Subcutaneous adipose tissue (tissue), 4 donors: ENCODE data around the gene MRPL27. TPM values are rescaled to one million over a fixed set of nuclear protein-coding genes. Genes with fewer than 3 reads are reported as not detected.

ENCODE experiments used
- total RNA-seq, 4 donors: library from RNA; depleted of rRNA; stranded (reverse); fragments of >200 nt; gene quantifications; one replicate each; pipeline ENCODE4 v1.1.0, GENCODE V29; 2016
- TF ChIP-seq, protein P1 (sequence below): fragments of 450-650 bp; IDR thresholded peaks from one replicate; pipeline ENCODE4 v1.5.1; 2016; ENCODE audit warnings: low read depth, mild to moderate bottlenecking, control low read depth, antibody characterized with exemption, moderate library complexity

The MRPL27 gene
- total RNA-seq, 4 donors from 2014 or later, result 42.2 to 88.7 (median 48.1) TPM

DNA sequence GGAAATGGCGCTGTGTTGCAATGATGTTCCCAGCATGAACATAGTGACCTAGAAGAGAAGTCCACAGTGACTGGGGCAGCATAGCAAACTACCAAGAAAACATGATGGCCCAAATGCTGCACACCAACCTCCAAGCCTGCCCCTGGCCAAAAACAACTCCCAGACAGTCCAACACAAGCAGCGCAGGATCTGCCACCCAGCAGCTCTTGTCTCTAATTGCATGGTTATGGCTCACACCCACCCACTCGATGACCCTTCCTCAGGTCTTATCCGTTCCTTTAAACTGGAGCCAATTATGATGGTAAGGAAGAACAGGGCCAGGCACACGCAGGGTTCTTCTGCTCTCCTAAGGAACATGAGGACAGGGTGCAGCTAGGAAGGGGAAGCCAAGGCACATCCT lies 2.9 kb downstream of the MRPL27 start:
- TF ChIP-seq, protein P1, sequence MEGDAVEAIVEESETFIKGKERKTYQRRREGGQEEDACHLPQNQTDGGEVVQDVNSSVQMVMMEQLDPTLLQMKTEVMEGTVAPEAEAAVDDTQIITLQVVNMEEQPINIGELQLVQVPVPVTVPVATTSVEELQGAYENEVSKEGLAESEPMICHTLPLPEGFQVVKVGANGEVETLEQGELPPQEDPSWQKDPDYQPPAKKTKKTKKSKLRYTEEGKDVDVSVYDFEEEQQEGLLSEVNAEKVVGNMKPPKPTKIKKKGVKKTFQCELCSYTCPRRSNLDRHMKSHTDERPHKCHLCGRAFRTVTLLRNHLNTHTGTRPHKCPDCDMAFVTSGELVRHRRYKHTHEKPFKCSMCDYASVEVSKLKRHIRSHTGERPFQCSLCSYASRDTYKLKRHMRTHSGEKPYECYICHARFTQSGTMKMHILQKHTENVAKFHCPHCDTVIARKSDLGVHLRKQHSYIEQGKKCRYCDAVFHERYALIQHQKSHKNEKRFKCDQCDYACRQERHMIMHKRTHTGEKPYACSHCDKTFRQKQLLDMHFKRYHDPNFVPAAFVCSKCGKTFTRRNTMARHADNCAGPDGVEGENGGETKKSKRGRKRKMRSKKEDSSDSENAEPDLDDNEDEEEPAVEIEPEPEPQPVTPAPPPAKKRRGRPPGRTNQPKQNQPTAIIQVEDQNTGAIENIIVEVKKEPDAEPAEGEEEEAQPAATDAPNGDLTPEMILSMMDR, result no peak

- TF ChIP-seq, protein P1, result no peak
These were observed 5.6 kb downstream of the MRPL27 start for GRCh38 chr17:50367401-50367800.

- TF ChIP-seq, protein P1, result no peak
These were observed 7.2 kb downstream of the MRPL27 start for GRCh38 chr17:50365649-50366393.

- TF ChIP-seq, protein P1, result no peak
These were observed 7.8 kb downstream of the MRPL27 start for GRCh38 chr17:50365165-50365564.

DNA sequence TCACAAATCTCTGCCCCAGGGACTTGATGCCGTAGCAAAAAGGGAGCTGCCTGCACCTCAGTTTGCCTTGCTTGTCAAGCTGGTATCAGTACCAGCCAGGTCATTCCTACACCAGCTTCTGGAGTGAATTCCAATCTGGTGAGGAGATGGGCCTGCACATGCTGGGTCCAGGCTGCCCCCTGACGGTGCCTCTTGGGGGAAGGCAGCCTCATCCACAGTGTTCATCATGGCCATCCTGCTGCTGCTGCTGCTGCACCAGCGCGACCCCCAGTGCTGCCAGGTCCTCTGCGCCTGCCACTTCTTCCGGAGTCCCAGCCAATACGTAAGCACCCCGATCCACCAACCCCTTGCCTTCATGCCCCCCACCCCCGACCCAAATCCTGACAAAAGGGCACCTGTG lies 8.3 kb downstream of the MRPL27 start:
- TF ChIP-seq, protein P1, result no peak

- TF ChIP-seq, protein P1, result no peak
These were observed 8.9 kb downstream of the MRPL27 start for GRCh38 chr17:50364061-50364458.

- TF ChIP-seq, protein P1, result no peak
These were observed 9.5 kb downstream of the MRPL27 start for GRCh38 chr17:50363217-50364060.
